HG03354 (cell line): ENCODE data around the gene ANO2.
"Not testable (repeated sequence)": the region's sequence is repeated elsewhere in the genome, so short reads cannot be mapped to it uniquely, and the experiment has no call there.

Experiments used
- ATAC-seq: cut with Tn5 transposase; IDR thresholded peaks from one replicate; pipeline ENCODE4 v1.9.1; 2021; ENCODE audit warnings: mild to moderate bottlenecking; ENCODE audit not compliant: unreplicated experiment, poor library complexity, severe bottlenecking

Gene ANO2

GRCh38 chr12:5900076-5900475 lies 45.0 kb downstream of the ANO2 start:
- no peak for ATAC-seq

GRCh38 chr12:5899675-5900074 lies 45.4 kb downstream of the ANO2 start:
- no peak for ATAC-seq

- no peak for ATAC-seq
Measured at GRCh38 chr12:5898874-5899273, 46.2 kb downstream of the ANO2 start.

GRCh38 chr12:5889381-5890047 lies 55.5 kb downstream of the ANO2 start:
- ATAC-seq, result no peak

- no peak for ATAC-seq
Measured at GRCh38 chr12:5888816-5889315, 56.2 kb downstream of the ANO2 start.

- not testable (repeated sequence) for ATAC-seq
Measured at GRCh38 chr12:5887819-5888218, 57.2 kb downstream of the ANO2 start.

- no peak for ATAC-seq
Measured at GRCh38 chr12:5884866-5885265, 60.2 kb downstream of the ANO2 start.

GRCh38 chr12:5884285-5884684 lies 60.8 kb downstream of the ANO2 start:
- no peak for ATAC-seq

- no peak for ATAC-seq
Measured at GRCh38 chr12:5882511-5883190, 62.4 kb downstream of the ANO2 start.

- no peak for ATAC-seq
Measured at GRCh38 chr12:5881666-5882065, 63.4 kb downstream of the ANO2 start.

- no peak for ATAC-seq
Measured at GRCh38 chr12:5881101-5881606, 63.9 kb downstream of the ANO2 start.

GRCh38 chr12:5875851-5876250 lies 69.2 kb downstream of the ANO2 start:
- no peak for ATAC-seq

GRCh38 chr12:5874514-5874913 lies 70.5 kb downstream of the ANO2 start:
- no peak for ATAC-seq

GRCh38 chr12:5873281-5873919 lies 71.7 kb downstream of the ANO2 start:
- no peak for ATAC-seq

- no peak for ATAC-seq
Measured at GRCh38 chr12:5872745-5873144, 72.3 kb downstream of the ANO2 start.

GRCh38 chr12:5871741-5872140 lies 73.3 kb downstream of the ANO2 start:
- no peak for ATAC-seq

- no peak for ATAC-seq
Measured at GRCh38 chr12:5870183-5870582, 74.9 kb downstream of the ANO2 start.

GRCh38 chr12:5868625-5869295 lies 76.3 kb downstream of the ANO2 start:
- no peak for ATAC-seq

- ATAC-seq, result no peak
Measured at GRCh38 chr12:5865397-5865796, 79.7 kb downstream of the ANO2 start.

- no peak for ATAC-seq
Measured at GRCh38 chr12:5864972-5865371, 80.1 kb downstream of the ANO2 start.
